ENCODE results near the gene EIF4G1.

Gene EIF4G1

GRCh38 chr3:184352897-184353545 is 38.6 kb downstream of the EIF4G1 start:
- no peak for DNase-seq

GRCh38 chr3:184353546-184353941 is 39.1 kb downstream of the EIF4G1 start:
- no peak for DNase-seq

GRCh38 chr3:184354121-184354728 is 39.8 kb downstream of the EIF4G1 start:
- peak; percentile 84 for DNase-seq

- no peak for DNase-seq
Measured at GRCh38 chr3:184354754-184355153, 40.3 kb downstream of the EIF4G1 start.

GRCh38 chr3:184355261-184356040 is 41.0 kb downstream of the EIF4G1 start:
- DNase-seq: peak; percentile 80

- DNase-seq: no peak
Measured at GRCh38 chr3:184357248-184358123, 43.1 kb downstream of the EIF4G1 start.

GRCh38 chr3:184358124-184358767 is 43.8 kb downstream of the EIF4G1 start:
- DNase-seq: no peak

GRCh38 chr3:184358921-184359350 is 44.5 kb downstream of the EIF4G1 start:
- no peak for DNase-seq

GRCh38 chr3:184359610-184360009 is 45.2 kb downstream of the EIF4G1 start:
- no peak for DNase-seq

GRCh38 chr3:184360070-184360928 is 45.9 kb downstream of the EIF4G1 start:
- no peak for DNase-seq

GRCh38 chr3:184360929-184361531 is 46.6 kb downstream of the EIF4G1 start:
- DNase-seq: peak; percentile 69

GRCh38 chr3:184361532-184361931 is 47.1 kb downstream of the EIF4G1 start, which contains the start of the genes CLCN2 and POLR2H:
Gene CLCN2, minus strand, starts transcription at chr3:184361605. Its CDS starts 126 bp downstream, at chr3:184361479.
Gene POLR2H, plus strand, starts transcription at chr3:184361710. Its CDS starts 1,783 bp downstream, at chr3:184363493.
- no peak for DNase-seq

GRCh38 chr3:184361932-184362667 is 47.7 kb downstream of the EIF4G1 start:
- peak; percentile 77 for DNase-seq

GRCh38 chr3:184362668-184363546 is 48.5 kb downstream of the EIF4G1 start:
- peak; percentile 99 for DNase-seq

GRCh38 chr3:184366619-184367289 is 52.3 kb downstream of the EIF4G1 start:
- no peak for DNase-seq

- DNase-seq: no peak
Measured at GRCh38 chr3:184368116-184368515, 53.7 kb downstream of the EIF4G1 start.

GRCh38 chr3:184368586-184369183 is 54.3 kb downstream of the EIF4G1 start:
- DNase-seq: no peak

- peak; percentile 94 for DNase-seq
Measured at GRCh38 chr3:184371570-184372018, 57.2 kb downstream of the EIF4G1 start.

All from islet precursor cell (in vitro differentiated cells).